ENCODE data around the gene PPP5C. TPM values are rescaled to one million over a fixed set of nuclear protein-coding genes. Genes with fewer than 3 reads are reported as not detected.
"Not testable (repeated sequence)": the region's sequence is repeated elsewhere in the genome, so short reads cannot be mapped to it uniquely, and the experiment has no call there.

PPP5C gene, protein sequence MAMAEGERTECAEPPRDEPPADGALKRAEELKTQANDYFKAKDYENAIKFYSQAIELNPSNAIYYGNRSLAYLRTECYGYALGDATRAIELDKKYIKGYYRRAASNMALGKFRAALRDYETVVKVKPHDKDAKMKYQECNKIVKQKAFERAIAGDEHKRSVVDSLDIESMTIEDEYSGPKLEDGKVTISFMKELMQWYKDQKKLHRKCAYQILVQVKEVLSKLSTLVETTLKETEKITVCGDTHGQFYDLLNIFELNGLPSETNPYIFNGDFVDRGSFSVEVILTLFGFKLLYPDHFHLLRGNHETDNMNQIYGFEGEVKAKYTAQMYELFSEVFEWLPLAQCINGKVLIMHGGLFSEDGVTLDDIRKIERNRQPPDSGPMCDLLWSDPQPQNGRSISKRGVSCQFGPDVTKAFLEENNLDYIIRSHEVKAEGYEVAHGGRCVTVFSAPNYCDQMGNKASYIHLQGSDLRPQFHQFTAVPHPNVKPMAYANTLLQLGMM
- total RNA-seq = 100 to 1,000 TPM; 123 to 132 TPM

DNA sequence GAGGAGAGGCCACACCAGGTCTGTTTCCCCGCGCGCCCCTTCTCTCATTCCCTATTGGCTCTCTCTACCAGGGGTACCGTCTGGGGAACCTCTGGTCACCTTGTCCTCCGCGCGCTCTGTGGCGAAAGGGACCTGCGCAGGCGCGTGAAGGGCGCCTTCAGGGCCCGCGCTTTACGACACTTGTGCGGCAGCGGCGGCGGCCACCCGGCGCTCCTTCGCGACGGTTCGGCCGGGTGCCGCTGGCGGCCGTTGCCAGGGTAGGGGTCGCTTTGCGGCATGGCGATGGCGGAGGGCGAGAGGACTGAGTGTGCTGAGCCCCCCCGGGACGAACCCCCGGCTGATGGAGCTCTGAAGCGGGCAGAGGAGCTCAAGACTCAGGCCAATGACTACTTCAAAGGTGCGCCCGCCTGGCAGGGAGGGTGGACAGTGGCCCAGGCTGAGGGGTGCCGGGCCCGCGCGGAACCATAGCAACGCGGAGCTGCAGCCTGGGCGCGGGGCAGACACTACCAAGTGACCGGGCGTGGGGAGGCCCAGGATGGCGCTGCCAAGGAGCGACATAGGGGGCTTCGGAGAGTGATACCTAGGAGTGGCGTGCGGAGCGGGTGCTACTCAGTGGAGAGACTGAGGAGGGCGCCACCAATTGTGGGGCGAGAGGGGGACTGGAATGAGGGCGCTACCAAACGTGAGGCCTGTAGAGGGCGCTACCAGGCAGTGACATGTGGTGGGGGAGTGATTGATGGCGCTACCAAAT lies at the start of gene PPP5C:
TSS of gene PPP5C (plus strand) at position 267 of the 751 bp plus-strand sequence. CDS start at position 277, 10 bp downstream.
- peak within 1 kb of the TSS; percentile 93 for H3K27ac Mint-ChIP-seq
- peak within 1 kb of the TSS; percentile 94 for H3K4me3 Mint-ChIP-seq
- DNase-seq = peak; percentile 94
- H3K36me3 Mint-ChIP-seq = peaks cover 37% of the 10 kb centered on the region
- no peaks in the 10 kb centered on the region for H3K9me3 Mint-ChIP-seq
- H3K4me1 Mint-ChIP-seq = peaks cover 37% of the 10 kb centered on the region
- peaks cover 5% of the 10 kb centered on the region for H3K27me3 Mint-ChIP-seq

DNA sequence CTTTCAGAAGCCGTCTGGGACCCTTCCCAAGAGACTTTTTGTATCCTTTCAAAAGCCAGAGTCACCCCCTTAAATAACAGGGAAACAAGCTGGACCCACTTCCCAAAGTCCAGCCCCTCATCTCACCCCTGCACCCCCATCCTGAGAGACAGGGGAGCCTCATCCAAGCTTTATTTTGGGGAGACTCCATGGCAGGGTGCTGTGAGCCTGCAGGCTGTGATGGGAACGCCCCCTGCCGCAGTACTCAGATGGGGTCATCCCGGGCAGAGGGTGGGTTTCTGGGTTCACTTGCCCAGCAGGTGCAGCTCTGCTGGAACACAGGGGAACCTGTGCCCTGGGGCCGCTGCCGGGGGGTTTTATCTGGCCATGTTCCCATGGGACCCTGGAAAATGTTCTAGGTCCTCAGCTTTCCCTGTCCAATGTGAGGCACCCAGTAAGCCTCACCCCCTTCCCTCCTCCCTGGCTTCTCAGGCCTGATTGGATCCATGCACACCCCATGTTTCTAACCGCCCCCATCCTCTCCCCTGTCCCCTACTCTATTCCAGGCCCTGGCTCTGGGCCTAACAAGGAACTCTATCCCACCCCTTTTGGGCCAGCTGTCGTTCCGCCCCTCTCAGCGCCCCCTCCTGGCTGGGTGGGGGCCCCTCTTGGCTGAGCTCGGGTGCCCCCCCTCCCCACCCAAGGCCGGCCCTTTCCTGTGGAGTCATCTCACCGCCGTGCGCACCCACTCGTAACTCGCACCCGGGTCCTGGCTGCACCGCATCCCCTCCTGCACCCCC lies 49.0 kb upstream of the PPP5C start:
- DNase-seq = no peak
- H3K27me3 Mint-ChIP-seq = peaks cover 46% of the 10 kb centered on the region
- no peaks in the 10 kb centered on the region for H3K4me1 Mint-ChIP-seq
- no peak overlapping the region for H3K27ac Mint-ChIP-seq
- H3K9me3 Mint-ChIP-seq = no peaks in the 10 kb centered on the region
- no peak overlapping the region for H3K4me3 Mint-ChIP-seq
- H3K36me3 Mint-ChIP-seq = no peaks in the 10 kb centered on the region

DNA sequence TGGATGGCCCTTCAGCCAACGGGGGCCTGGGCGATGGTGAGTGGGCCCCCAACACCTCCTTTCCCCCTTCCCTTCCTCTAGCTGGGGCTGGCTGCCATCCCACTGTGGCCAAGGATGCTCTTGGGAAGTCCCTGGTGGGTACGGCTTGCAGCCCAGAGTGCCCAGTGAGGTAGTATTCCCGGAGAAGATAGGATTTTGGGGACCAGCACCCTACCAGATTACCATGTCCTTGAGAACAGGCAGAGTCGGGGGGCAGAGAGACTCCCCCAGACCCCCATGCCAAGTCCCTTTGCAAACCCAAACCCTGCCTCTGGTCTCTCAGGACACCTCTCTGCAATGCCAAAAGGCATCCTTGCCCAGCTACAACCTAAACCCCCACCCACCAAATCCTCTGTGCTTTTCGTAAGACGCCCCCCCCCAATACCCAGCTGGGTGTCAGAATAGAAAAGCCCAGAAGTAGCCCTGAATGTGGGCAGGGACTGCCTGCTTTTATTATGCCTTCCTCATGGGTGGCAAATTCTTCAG lies 48.3 kb upstream of the PPP5C start:
- Mint-ChIP-seq H3K4me3 (no peak overlapping the region), H3K27ac (no peak overlapping the region), H3K27me3 (peaks cover 46% of the 10 kb centered on the region), H3K9me3 (no peaks in the 10 kb centered on the region), H3K36me3 (no peaks in the 10 kb centered on the region), H3K4me1 (no peaks in the 10 kb centered on the region)
- no peak for DNase-seq

DNA sequence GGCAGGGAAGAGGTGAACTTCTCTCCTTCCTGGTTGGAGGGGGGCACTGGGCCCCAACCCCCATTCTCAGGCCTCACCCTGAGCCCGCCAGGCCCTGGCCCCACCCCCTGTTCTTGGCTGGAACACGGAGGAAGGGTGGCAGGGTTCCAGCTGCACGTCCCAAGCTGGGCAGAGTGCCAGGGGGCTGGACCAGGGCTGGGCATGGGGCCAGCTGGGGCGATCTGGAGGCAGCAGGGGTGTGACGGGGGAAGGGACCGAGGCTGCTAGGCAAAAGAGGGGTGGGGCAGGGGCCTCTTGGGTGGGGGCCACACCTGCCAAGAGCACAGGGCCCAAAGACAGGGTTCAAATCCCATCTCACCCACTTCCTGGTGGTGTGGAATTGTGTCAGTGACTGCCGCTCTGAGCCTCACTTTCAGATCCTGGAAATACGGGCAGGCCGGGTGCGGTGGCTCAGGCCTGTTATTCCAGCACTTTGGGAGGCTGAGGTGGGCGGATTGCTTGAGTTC lies 47.8 kb upstream of the PPP5C start:
- Mint-ChIP-seq H3K27ac (no peak overlapping the region), H3K36me3 (no peaks in the 10 kb centered on the region), H3K4me3 (no peak overlapping the region), H3K4me1 (no peaks in the 10 kb centered on the region), H3K27me3 (peaks cover 46% of the 10 kb centered on the region), H3K9me3 (no peaks in the 10 kb centered on the region)
- no peak for DNase-seq

DNA sequence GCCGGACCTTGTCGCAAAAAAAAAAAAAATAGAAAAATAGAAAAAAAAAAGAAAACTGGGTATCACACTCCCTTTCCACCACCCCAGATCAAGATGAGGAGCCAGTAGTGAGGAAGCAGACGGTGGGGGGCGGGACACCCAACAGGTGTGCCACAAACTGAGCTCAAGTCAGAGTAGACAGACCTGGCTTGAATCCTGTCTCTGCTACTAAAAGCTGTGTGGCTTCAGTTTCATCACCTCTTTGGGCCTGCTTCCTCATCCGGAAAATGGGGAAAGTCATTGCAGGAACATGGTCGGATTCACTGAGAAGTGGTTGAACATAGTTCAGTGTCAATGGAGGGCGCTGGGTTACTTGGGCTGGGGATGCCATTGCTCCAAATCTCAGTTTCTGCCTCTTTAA lies 47.2 kb upstream of the PPP5C start:
- no peaks in the 10 kb centered on the region for H3K4me1 Mint-ChIP-seq
- H3K4me3 Mint-ChIP-seq = no peak overlapping the region
- H3K27me3 Mint-ChIP-seq = peaks cover 39% of the 10 kb centered on the region
- H3K27ac Mint-ChIP-seq = no peak overlapping the region
- no peak for DNase-seq
- no peaks in the 10 kb centered on the region for H3K36me3 Mint-ChIP-seq
- H3K9me3 Mint-ChIP-seq = peaks cover 3% of the 10 kb centered on the region

DNA sequence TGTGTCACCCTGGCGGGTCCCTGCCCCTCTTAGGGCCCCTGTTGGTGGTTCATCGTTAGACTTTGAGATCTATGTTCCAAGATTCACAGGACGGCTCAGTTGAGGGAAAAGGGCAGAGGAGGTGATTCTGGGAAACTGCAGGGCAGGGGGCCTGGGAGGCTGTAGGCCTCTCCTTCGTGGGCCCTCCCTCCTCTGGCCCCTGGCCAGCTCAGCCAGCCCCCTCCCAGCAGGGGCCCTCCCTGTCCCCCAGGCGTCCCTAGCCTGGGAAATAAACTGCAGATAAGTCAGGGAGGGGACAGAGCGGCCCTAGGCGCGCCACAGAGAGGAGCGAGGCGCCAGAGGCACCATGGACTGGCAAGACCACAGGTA lies 43.6 kb upstream of the PPP5C start:
- H3K36me3 Mint-ChIP-seq = no peaks in the 10 kb centered on the region
- no peak overlapping the region for H3K27ac Mint-ChIP-seq
- DNase-seq = no peak
- H3K9me3 Mint-ChIP-seq = peaks cover 7% of the 10 kb centered on the region
- H3K4me3 Mint-ChIP-seq = no peak overlapping the region
- H3K4me1 Mint-ChIP-seq = no peaks in the 10 kb centered on the region
- H3K27me3 Mint-ChIP-seq = peaks cover 6% of the 10 kb centered on the region

DNA sequence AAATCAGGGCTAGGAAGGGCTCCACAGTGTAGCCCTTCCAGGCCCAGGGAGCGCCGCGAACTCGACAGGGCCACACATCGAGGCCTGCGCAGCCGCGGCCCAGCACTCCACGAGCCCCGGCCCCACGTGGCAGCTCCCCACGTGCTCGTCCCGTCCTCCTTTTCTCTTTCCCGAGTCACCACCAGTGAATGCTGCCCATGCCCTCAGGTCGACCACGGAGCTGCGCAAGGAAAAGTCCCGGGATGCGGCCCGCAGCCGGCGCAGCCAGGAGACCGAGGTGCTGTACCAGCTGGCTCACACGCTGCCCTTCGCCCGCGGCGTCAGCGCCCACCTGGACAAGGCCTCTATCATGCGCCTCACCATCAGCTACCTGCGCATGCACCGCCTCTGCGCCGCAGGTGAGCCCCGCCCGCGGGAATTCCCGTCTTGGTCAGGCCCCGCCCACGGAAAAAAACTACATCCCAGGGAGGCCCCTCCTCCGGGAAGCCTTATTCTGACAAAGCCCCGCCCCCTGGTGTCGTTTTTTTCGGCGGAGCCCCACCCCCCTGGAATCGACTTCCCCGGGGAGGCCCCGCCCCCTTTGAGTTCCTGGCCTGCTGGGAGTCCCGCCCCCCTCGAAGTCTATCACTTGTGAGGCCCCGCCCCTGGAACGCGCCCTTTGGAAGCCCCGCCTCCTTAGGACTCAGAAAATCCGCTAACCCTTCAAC lies 43.0 kb upstream of the PPP5C start:
- Mint-ChIP-seq H3K27me3 (peaks cover 1% of the 10 kb centered on the region), H3K4me3 (no peak overlapping the region), H3K9me3 (peaks cover 7% of the 10 kb centered on the region), H3K36me3 (no peaks in the 10 kb centered on the region), H3K27ac (no peak overlapping the region), H3K4me1 (no peaks in the 10 kb centered on the region)
- DNase-seq = peak; percentile 4

DNA sequence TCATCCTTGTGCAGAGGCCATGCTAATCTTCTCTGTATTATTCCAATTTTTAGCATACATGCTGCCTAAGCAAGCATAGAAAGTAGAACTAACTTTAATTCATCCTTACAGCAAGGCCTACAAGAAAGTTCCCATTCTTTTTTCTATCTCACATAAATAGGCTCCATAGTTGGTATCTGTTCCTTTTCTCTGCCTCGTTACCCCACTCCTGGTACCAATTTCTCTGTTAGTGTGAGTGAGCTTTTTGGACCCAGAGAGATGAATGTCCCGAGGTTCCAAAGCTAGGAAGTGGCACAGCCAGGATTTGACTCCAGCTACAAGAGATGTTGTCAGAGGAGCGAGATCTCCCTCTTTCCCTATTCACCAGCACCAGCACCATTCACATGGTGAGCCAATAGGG lies 40.4 kb upstream of the PPP5C start:
- Mint-ChIP-seq H3K4me1 (no peaks in the 10 kb centered on the region), H3K27ac (no peak overlapping the region), H3K9me3 (peaks cover 7% of the 10 kb centered on the region), H3K36me3 (no peaks in the 10 kb centered on the region), H3K27me3 (no peaks in the 10 kb centered on the region), H3K4me3 (no peak overlapping the region)
- no peak for DNase-seq

DNA sequence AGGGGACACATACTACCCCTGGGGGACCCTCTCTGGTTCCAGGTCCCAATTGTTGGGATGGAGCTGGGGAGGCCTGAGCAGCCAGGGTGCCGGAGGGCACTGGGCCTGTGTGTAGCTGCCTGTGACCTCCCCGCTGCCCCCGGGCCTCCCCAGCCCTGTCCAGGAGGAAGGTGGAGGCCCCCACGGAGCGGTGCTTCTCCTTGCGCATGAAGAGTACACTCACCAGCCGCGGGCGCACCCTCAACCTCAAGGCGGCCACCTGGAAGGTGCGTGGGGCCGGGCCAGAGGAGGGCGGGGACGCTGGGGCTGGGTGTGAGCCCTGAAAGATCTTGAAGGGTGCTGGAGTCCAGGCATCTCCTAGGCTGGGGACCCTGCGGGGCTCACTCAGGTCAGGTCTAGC lies 38.4 kb upstream of the PPP5C start:
- no peak overlapping the region for H3K4me3 Mint-ChIP-seq
- no peaks in the 10 kb centered on the region for H3K4me1 Mint-ChIP-seq
- no peak for DNase-seq
- no peaks in the 10 kb centered on the region for H3K36me3 Mint-ChIP-seq
- H3K9me3 Mint-ChIP-seq = peaks cover 7% of the 10 kb centered on the region
- no peak overlapping the region for H3K27ac Mint-ChIP-seq
- H3K27me3 Mint-ChIP-seq = no peaks in the 10 kb centered on the region

DNA sequence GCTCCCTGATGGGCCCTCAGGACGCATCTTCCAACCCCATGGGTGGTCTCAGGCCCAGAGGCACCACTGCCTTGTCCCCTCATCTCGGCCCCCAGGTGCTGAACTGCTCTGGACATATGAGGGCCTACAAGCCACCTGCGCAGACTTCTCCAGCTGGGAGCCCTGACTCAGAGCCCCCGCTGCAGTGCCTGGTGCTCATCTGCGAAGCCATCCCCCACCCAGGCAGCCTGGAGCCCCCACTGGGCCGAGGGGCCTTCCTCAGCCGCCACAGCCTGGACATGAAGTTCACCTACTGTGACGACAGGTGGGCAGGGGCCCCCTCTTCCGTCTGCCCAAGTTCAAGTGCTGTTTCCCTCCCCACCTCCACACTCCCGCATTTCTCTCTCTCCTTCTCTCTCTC lies 37.8 kb upstream of the PPP5C start:
- Mint-ChIP-seq H3K4me1 (no peaks in the 10 kb centered on the region), H3K4me3 (no peak overlapping the region), H3K9me3 (peaks cover 7% of the 10 kb centered on the region), H3K27ac (no peak overlapping the region), H3K36me3 (no peaks in the 10 kb centered on the region), H3K27me3 (no peaks in the 10 kb centered on the region)
- no peak for DNase-seq

DNA sequence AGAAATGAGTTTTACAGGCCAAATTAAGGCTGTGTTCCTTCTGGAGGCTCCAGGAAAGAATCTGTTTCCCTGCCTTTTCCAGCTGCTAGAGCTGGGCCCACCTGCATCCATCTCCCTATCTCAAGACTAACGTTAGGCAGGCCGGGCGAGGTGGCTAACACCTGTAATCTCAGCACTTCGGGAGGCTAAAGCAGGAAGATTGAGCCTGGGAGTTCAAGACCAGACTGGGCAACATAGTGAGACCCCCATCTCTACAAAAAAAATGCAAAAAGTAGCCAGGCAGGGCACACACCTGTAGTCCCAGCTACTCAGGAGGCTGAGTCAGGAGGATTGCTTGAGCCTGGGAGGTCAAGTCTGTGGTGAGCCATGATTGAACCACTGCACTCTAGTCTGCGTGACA lies 35.4 kb upstream of the PPP5C start:
- DNase-seq = no peak
- Mint-ChIP-seq H3K27ac (no peak overlapping the region), H3K4me3 (no peak overlapping the region), H3K36me3 (no peaks in the 10 kb centered on the region), H3K4me1 (no peaks in the 10 kb centered on the region), H3K9me3 (peaks cover 4% of the 10 kb centered on the region), H3K27me3 (no peaks in the 10 kb centered on the region)

DNA sequence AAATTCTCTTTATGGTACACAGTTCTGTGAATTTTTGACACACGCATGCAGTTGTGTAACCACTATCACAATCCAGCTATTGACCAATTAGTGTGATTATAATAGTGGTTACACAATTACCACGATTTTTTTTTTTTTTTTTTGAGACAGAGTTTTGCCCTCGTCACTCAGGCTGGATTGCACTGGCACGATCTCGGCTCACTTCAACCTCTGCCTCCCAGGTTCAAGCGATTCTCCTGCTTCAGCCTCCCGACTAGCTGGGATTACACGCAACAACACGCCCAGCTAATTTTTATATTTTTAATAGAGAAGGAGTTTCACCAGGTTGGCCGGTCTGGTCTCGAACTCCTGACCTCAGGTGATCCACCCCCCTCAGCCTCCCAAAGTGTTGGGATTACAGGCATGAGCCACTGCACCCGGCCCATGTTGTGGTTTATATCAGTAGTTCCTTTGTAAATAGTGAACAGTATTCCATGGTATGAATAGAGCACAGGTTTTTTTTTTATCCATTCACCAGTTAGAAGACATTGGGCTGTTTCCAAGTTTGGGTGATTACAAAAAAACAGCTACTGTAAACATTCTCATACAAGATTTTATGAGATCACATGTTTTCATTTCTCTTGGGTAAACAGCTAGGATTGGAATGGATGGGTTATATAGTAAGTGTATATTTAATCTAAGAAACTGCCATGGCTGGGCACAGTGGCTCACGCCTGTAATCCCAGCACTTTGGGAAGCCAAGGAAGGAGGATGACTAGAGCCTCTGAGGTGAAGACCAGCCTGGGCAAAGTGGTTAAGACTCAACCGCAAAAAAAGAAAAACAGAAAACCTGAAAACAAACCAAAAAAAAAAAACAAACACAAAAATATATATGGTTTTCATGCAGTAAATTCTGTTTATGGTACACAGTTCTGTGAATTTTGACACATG lies 33.1 kb upstream of the PPP5C start:
- not testable (repeated sequence) for H3K27ac Mint-ChIP-seq, H3K4me3 Mint-ChIP-seq, H3K4me1 Mint-ChIP-seq

DNA sequence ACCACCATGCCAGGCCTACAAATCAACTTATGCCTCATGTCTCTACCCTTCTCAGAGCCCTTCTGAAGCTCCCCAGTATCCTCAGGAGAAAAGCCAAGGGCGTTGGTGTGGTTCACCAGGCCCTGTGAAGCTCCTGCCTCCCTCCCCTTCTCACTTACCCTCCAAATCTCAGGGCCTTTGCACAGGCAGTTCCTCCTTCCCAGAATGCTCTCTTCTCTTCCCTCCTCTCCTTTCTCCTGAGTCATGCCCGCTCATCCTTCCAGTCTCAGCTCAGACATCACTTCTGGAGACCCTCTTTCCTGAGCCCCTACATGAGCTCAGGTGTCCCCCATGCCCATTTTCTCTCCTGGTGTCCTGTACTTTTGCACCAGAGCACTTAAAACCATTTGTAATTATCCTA lies 29.5 kb upstream of the PPP5C start:
- H3K27ac Mint-ChIP-seq = no peak overlapping the region
- H3K4me3 Mint-ChIP-seq = no peak overlapping the region
- H3K36me3 Mint-ChIP-seq = no peaks in the 10 kb centered on the region
- H3K27me3 Mint-ChIP-seq = no peaks in the 10 kb centered on the region
- DNase-seq = no peak
- H3K4me1 Mint-ChIP-seq = no peaks in the 10 kb centered on the region
- H3K9me3 Mint-ChIP-seq = no peaks in the 10 kb centered on the region

More for the DNA sequence above, 33.1 kb upstream of the PPP5C start:
- H3K36me3 Mint-ChIP-seq, H3K9me3 Mint-ChIP-seq, DNase-seq, H3K27me3 Mint-ChIP-seq: not testable (repeated sequence)
